ENCODE data around the gene AUTS2.

The AUTS2 gene

GRCh38 chr7:70267381-70268120, 669.3 kb downstream of the AUTS2 start:
- no peaks in the 10 kb centered on the region for H3K27me3 ChIP-seq (ENCODE audit: low read length)
- no peak overlapping the region for H2AFZ ChIP-seq (ENCODE audit: low read depth, low read length, severe bottlenecking)
- no peaks in the 10 kb centered on the region for H4K20me1 ChIP-seq (ENCODE audit: low read depth, low read length)
- no peak overlapping the region for H3K4me3 ChIP-seq (ENCODE audit: insufficient read depth, low read length, poor library complexity, severe bottlenecking)
- H3F3A ChIP-seq (ENCODE audit: insufficient read depth), result no peaks in the 10 kb centered on the region
- H3K27ac ChIP-seq (ENCODE audit: low read depth, low read length), result no peak overlapping the region
- H3K9ac ChIP-seq (ENCODE audit: low read length), result no peak overlapping the region
- H3K79me2 ChIP-seq (ENCODE audit: insufficient read depth, low read length), result no peaks in the 10 kb centered on the region
- H3K36me3 ChIP-seq (ENCODE audit: low read length), result no peaks in the 10 kb centered on the region
- no peak for TF ChIP-seq EZH2phosphoT487 (conservative IDR thresholded peaks at IDR 0.05; ENCODE audit: low read length)
- TF ChIP-seq, protein P1, sequence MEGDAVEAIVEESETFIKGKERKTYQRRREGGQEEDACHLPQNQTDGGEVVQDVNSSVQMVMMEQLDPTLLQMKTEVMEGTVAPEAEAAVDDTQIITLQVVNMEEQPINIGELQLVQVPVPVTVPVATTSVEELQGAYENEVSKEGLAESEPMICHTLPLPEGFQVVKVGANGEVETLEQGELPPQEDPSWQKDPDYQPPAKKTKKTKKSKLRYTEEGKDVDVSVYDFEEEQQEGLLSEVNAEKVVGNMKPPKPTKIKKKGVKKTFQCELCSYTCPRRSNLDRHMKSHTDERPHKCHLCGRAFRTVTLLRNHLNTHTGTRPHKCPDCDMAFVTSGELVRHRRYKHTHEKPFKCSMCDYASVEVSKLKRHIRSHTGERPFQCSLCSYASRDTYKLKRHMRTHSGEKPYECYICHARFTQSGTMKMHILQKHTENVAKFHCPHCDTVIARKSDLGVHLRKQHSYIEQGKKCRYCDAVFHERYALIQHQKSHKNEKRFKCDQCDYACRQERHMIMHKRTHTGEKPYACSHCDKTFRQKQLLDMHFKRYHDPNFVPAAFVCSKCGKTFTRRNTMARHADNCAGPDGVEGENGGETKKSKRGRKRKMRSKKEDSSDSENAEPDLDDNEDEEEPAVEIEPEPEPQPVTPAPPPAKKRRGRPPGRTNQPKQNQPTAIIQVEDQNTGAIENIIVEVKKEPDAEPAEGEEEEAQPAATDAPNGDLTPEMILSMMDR (IDR thresholded peaks at IDR 0.05; ENCODE audit: insufficient read depth, low read length, poor library complexity, severe bottlenecking), result no peak
- no peak overlapping the region for H3K4me2 ChIP-seq (ENCODE audit: low read depth, low read length, poor library complexity, severe bottlenecking)
- H3K9me3 ChIP-seq (ENCODE audit: insufficient read depth, low read length), result no peaks in the 10 kb centered on the region
- H3K9me2 ChIP-seq (replicated peaks; ENCODE audit: insufficient read depth, low read length), result no peaks in the 10 kb centered on the region

GRCh38 chr7:70268179-70268578, 669.9 kb downstream of the AUTS2 start:
- no peaks in the 10 kb centered on the region for H3K79me2 ChIP-seq (ENCODE audit: insufficient read depth, low read length)
- no peak overlapping the region for H3K9ac ChIP-seq (ENCODE audit: low read length)
- no peaks in the 10 kb centered on the region for H3K27me3 ChIP-seq (ENCODE audit: low read length)
- no peaks in the 10 kb centered on the region for H3K9me3 ChIP-seq (ENCODE audit: insufficient read depth, low read length)
- TF ChIP-seq EZH2phosphoT487 (conservative IDR thresholded peaks at IDR 0.05; ENCODE audit: low read length), result no peak
- TF ChIP-seq, protein P1 (IDR thresholded peaks at IDR 0.05; ENCODE audit: insufficient read depth, low read length, poor library complexity, severe bottlenecking), result no peak
- no peaks in the 10 kb centered on the region for H3K9me2 ChIP-seq (replicated peaks; ENCODE audit: insufficient read depth, low read length)
- H4K20me1 ChIP-seq (ENCODE audit: low read depth, low read length), result no peaks in the 10 kb centered on the region
- no peak overlapping the region for H3K4me3 ChIP-seq (ENCODE audit: insufficient read depth, low read length, poor library complexity, severe bottlenecking)
- H3K36me3 ChIP-seq (ENCODE audit: low read length), result no peaks in the 10 kb centered on the region
- no peaks in the 10 kb centered on the region for H3F3A ChIP-seq (ENCODE audit: insufficient read depth)
- H3K4me2 ChIP-seq (ENCODE audit: low read depth, low read length, poor library complexity, severe bottlenecking), result no peak overlapping the region
- no peak overlapping the region for H2AFZ ChIP-seq (ENCODE audit: low read depth, low read length, severe bottlenecking)
- no peak overlapping the region for H3K27ac ChIP-seq (ENCODE audit: low read depth, low read length)

- no peaks in the 10 kb centered on the region for H3K36me3 ChIP-seq (ENCODE audit: low read length)
- no peak overlapping the region for H2AFZ ChIP-seq (ENCODE audit: low read depth, low read length, severe bottlenecking)
- TF ChIP-seq EZH2phosphoT487 (conservative IDR thresholded peaks at IDR 0.05; ENCODE audit: low read length), result no peak
- TF ChIP-seq, protein P1 (IDR thresholded peaks at IDR 0.05; ENCODE audit: insufficient read depth, low read length, poor library complexity, severe bottlenecking), result no peak
- no peak overlapping the region for H3K4me3 ChIP-seq (ENCODE audit: insufficient read depth, low read length, poor library complexity, severe bottlenecking)
- no peaks in the 10 kb centered on the region for H4K20me1 ChIP-seq (ENCODE audit: low read depth, low read length)
- H3K79me2 ChIP-seq (ENCODE audit: insufficient read depth, low read length), result no peaks in the 10 kb centered on the region
- H3K27ac ChIP-seq (ENCODE audit: low read depth, low read length), result no peak overlapping the region
- H3K9me2 ChIP-seq (replicated peaks; ENCODE audit: insufficient read depth, low read length), result no peaks in the 10 kb centered on the region
- H3K27me3 ChIP-seq (ENCODE audit: low read length), result no peaks in the 10 kb centered on the region
- no peak overlapping the region for H3K4me2 ChIP-seq (ENCODE audit: low read depth, low read length, poor library complexity, severe bottlenecking)
- no peaks in the 10 kb centered on the region for H3K9me3 ChIP-seq (ENCODE audit: insufficient read depth, low read length)
- H3F3A ChIP-seq (ENCODE audit: insufficient read depth), result no peaks in the 10 kb centered on the region
- no peak overlapping the region for H3K9ac ChIP-seq (ENCODE audit: low read length)
These were observed 671.9 kb downstream of the AUTS2 start for GRCh38 chr7:70270149-70270548.

All from SU-DHL-6 (cell line).